ENCODE results near the gene ZDHHC11B.
"Not testable (repeated sequence)": the region's sequence is repeated elsewhere in the genome, so short reads cannot be mapped to it uniquely, and the experiment has no call there.

The ZDHHC11B gene

GRCh38 chr5:683551-684481 is 100.7 kb downstream of the ZDHHC11B start:
- DNase-seq, result no peak

GRCh38 chr5:682651-683358 is 101.7 kb downstream of the ZDHHC11B start:
- not testable (repeated sequence) for DNase-seq

- DNase-seq, result not testable (repeated sequence)
Observed at GRCh38 chr5:682216-682615, 102.3 kb downstream of the ZDHHC11B start.

- not testable (repeated sequence) for DNase-seq
Observed at GRCh38 chr5:681317-682191, 103.0 kb downstream of the ZDHHC11B start.

GRCh38 chr5:680836-681235 is 103.7 kb downstream of the ZDHHC11B start:
- DNase-seq, result not testable (repeated sequence)

GRCh38 chr5:680118-680795 is 104.3 kb downstream of the ZDHHC11B start:
- not testable (repeated sequence) for DNase-seq

GRCh38 chr5:679166-679895 is 105.2 kb downstream of the ZDHHC11B start:
- not testable (repeated sequence) for DNase-seq

GRCh38 chr5:678521-678920 is 106.0 kb downstream of the ZDHHC11B start:
- DNase-seq, result not testable (repeated sequence)

- DNase-seq, result peak; percentile 1
Observed at GRCh38 chr5:677131-678101, 107.1 kb downstream of the ZDHHC11B start.

GRCh38 chr5:676699-677076 is 107.8 kb downstream of the ZDHHC11B start:
- DNase-seq, result no peak

- DNase-seq, result peak; percentile 0
Observed at GRCh38 chr5:675871-676698, 108.4 kb downstream of the ZDHHC11B start.

GRCh38 chr5:675111-675870 is 109.2 kb downstream of the ZDHHC11B start:
- peak; percentile 1 for DNase-seq

- DNase-seq, result peak; percentile 1
Observed at GRCh38 chr5:674630-675011, 109.9 kb downstream of the ZDHHC11B start.

GRCh38 chr5:673831-674629 is 110.5 kb downstream of the ZDHHC11B start:
- DNase-seq, result peak; percentile 4

- no peak for DNase-seq
Observed at GRCh38 chr5:673161-673830, 111.2 kb downstream of the ZDHHC11B start.

- DNase-seq, result peak; percentile 91
Observed at GRCh38 chr5:672329-673160, 112.0 kb downstream of the ZDHHC11B start.

All from T-helper 9 cell (primary cell).